ENCODE results near the gene AK9. TPM values are rescaled to one million over a fixed set of nuclear protein-coding genes. Genes with fewer than 3 reads are reported as not detected.

The AK9 gene
- total RNA-seq, 2 donors from 2014 or later: 10.4 to 12.3 TPM

DNA sequence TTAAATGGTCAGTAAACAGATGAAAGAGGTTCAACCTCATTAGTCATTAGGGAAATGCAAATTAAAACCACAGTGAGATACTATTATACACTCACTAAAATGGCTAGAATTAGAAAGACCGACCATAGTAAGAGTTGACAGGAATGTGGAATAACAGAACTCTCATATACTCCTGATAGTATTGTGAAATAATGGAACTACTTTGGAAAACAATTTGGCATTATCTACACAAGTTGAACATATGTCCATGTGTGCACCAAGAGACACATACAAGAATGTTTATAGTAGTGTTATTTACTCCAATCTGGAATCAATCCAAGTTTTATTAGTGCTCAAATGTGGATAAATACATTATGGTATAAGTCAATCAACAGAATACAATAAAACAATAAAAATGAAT, 59.6 kb downstream of the AK9 start:
- Histone ChIP-seq H3K36me3 (no peaks in the 10 kb centered on the region), H3K27me3 (no peaks in the 10 kb centered on the region), H3K27ac (no peak overlapping the region), H3K9me3 (no peaks in the 10 kb centered on the region), H3K4me1 (no peaks in the 10 kb centered on the region), H3K4me3 (no peak overlapping the region)
- TF ChIP-seq, protein P1, sequence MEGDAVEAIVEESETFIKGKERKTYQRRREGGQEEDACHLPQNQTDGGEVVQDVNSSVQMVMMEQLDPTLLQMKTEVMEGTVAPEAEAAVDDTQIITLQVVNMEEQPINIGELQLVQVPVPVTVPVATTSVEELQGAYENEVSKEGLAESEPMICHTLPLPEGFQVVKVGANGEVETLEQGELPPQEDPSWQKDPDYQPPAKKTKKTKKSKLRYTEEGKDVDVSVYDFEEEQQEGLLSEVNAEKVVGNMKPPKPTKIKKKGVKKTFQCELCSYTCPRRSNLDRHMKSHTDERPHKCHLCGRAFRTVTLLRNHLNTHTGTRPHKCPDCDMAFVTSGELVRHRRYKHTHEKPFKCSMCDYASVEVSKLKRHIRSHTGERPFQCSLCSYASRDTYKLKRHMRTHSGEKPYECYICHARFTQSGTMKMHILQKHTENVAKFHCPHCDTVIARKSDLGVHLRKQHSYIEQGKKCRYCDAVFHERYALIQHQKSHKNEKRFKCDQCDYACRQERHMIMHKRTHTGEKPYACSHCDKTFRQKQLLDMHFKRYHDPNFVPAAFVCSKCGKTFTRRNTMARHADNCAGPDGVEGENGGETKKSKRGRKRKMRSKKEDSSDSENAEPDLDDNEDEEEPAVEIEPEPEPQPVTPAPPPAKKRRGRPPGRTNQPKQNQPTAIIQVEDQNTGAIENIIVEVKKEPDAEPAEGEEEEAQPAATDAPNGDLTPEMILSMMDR (IDR thresholded peaks at IDR 0.05): no peak
- no peak for DNase-seq (ENCODE audit: low spot score)

DNA sequence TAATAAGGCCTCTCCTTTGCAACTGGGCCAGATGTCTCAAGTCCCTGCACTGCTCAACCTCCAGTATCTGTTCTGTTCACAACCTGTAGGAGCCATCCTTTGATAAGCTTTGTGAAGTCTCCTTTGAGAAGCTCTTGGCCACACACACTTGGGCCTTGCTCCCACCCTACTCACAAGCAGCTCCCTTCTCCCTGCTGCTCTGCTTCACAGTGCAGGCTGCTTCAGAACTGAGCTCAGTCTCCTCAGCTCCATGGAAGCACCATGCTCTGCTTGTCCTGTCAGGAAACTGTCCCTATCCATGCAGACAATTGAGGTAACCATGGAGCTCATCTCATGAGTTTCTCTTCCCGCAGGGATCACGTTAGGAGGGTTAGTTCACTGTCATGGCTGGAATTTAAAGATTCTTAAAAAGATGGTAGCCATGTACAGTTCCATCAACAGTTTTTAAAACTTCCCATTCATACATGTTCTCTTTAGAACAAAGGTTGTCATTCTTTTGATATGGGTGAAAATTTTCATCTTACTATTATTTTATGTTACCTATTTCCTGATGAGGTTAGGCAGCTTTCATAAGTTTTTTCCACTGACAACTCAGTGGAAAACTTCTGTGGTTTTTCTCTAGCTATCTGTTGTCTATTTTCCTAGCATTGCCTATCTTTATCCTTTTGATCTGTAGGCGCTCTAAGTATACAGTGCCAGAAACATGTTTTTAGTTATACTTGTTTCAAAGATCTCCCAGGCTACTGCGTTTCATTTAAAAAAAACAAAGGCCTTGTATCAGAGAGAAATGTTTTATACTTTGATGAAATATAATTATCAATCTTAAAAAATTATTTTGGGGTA, 62.6 kb downstream of the AK9 start:
- H3K27ac ChIP-seq: no peak overlapping the region
- H3K4me3 ChIP-seq: no peak overlapping the region
- no peak for DNase-seq (ENCODE audit: low spot score)
- H3K27me3 ChIP-seq: no peaks in the 10 kb centered on the region
- peaks cover 0 to 6% of the 10 kb centered on the region in 2 donors for H3K9me3 ChIP-seq
- no peaks in the 10 kb centered on the region for H3K36me3 ChIP-seq
- TF ChIP-seq, protein P1 (IDR thresholded peaks at IDR 0.05): no peak
- no peaks in the 10 kb centered on the region for H3K4me1 ChIP-seq

DNA sequence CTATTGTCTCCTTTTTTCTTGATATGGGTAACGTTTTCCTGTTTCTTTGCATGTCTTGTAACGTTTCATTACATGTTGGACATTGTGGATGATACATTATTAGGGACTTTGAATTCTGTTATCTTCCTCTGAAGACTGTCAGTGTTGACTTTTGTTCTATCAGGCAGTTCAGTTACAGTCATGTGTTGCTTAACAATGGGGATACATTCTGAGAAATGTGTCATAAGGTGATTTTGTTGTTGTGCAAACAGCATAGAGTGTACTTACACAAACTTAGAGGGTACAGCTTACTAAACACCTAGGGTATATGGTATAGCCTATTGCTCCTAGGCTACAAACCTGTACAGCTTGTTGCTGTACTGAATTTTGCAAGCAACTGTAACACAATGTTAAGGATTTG, 64.7 kb downstream of the AK9 start:
- TF ChIP-seq, protein P1 (IDR thresholded peaks at IDR 0.05): no peak
- no peak for DNase-seq (ENCODE audit: low spot score)
- H3K27ac ChIP-seq: no peak overlapping the region
- no peaks in the 10 kb centered on the region for H3K36me3 ChIP-seq
- no peaks in the 10 kb centered on the region for H3K4me1 ChIP-seq
- H3K27me3 ChIP-seq: no peaks in the 10 kb centered on the region
- H3K4me3 ChIP-seq: no peak overlapping the region
- H3K9me3 ChIP-seq: peaks cover 0 to 6% of the 10 kb centered on the region in 2 donors

DNA sequence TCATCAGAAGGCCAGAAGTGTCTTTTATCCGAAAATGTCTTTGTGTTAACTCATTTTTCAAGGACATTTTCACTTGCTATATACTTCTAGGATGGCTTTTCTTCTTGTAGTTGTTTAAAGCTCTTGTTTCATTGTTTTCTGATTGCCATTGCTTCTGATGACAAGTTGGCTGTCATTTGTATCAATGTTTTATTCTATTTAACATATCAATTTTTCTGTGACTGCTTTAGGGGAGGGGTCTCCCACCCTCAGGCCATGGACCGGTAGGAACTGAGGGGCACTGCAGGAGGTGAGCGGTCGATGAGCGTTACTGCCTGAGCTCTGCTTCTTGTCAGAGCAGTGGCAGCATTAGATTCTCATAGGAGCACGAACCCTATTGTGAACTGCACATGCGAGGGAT, 65.8 kb downstream of the AK9 start:
- no peak overlapping the region for H3K4me3 ChIP-seq
- TF ChIP-seq, protein P1 (IDR thresholded peaks at IDR 0.05): no peak
- no peak for DNase-seq (ENCODE audit: low spot score)

DNA sequence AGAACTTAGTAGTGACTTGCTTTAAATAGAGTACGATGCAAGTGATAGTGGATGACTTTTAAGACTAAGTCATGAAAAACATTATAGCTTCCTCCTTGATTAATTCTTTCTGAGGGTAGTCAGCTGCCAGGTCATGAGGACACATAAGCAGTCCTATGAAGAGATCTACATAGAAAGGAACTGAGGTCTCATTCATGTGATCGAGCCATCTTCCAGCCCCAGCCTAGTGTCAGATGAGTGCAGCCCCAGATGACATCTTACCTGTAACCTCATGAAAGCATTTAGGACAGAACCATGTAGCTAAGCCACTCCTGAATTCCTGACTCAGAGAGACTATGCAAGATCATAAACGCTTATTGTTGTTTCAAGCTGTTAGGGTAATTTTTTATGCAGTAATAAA, 67.7 kb downstream of the AK9 start:
- H3K4me1 ChIP-seq: no peaks in the 10 kb centered on the region
- H3K36me3 ChIP-seq: no peaks in the 10 kb centered on the region
- H3K9me3 ChIP-seq: peaks cover 0 to 6% of the 10 kb centered on the region in 2 donors
- no peak overlapping the region for H3K4me3 ChIP-seq
- TF ChIP-seq, protein P1 (IDR thresholded peaks at IDR 0.05): no peak
- H3K27me3 ChIP-seq: no peaks in the 10 kb centered on the region
- no peak for DNase-seq (ENCODE audit: low spot score)
- no peak overlapping the region for H3K27ac ChIP-seq

More for the DNA sequence above, 65.8 kb downstream of the AK9 start:
- Histone ChIP-seq H3K36me3 (no peaks in the 10 kb centered on the region), H3K4me1 (no peaks in the 10 kb centered on the region), H3K27me3 (no peaks in the 10 kb centered on the region), H3K9me3 (peaks cover 0 to 6% of the 10 kb centered on the region in 2 donors), H3K27ac (no peak overlapping the region)
